CD4-positive, alpha-beta T cell treated with Interferon gamma for 1 hour (primary cell): ENCODE results near the gene KDM2A.
"Not testable (repeated sequence)": the region's sequence is repeated elsewhere in the genome, so short reads cannot be mapped to it uniquely, and the experiment has no call there.

Experiments used
- DNase-seq: peaks from one replicate; pipeline ENCODE4 v3.0.0-alpha.2; 2020

KDM2A gene

DNA sequence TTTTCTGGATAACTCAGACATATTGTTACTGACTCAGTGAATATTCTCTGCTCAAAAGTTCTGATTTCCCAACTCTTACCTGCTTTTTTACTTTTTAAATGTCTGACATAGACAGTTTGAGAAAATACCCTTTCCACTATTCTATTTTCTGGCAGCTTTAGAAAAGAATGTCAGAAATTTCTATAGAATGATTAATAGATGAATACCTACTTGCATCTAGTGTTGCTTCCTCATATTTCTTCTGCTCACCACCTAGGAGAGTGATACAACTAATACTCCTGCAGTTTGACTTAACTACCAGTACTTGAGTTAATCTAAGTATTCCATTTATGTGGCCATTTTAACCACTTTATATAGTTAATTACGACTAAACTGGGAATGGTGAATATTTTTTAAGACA is 55.2 kb downstream of the KDM2A start:
- DNase-seq, result no peak

DNA sequence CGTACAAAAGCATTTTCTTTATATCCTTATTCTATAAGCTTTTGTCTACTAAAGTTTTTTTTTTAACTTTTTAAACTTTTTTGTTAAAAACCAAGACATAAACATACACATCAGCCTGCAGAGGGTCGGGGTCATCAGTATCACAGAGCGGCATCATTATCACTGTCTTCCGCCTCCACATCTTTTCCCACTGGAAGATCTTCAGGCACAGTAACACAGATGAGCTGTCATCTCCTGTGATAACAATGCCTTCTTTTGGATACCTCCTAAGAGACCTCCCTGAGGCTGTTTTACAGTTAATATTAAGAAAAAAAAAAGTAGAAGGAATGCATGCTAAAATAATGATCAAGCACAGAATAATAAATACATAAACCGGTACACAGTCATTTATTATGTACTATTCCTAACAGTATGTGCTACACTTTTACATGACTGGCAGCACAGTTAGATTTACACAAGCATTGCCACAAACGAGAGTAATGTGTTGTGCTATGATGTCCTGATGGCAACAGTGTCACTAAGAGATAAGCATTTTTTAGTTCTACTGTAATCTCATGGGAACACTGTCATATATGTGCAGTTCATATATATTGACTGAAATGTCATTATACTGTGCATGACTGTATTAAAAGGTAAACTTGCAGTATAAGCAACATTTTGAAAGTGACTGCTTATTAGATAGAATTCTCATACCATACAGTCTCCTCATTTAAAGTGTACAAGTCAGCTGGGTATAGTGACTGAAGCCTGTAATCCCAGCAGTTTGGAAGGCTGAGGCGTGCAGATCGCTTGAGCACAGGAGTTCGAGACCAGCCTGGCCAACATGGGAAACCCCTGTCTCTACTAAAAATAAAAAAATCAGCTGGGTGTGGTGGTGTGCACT is 58.6 kb downstream of the KDM2A start:
- no peak for DNase-seq

GRCh38 chr11:67178421-67178820 is 59.4 kb downstream of the KDM2A start:
- no peak for DNase-seq

GRCh38 chr11:67178878-67179277 is 59.8 kb downstream of the KDM2A start:
- DNase-seq, result no peak

DNA sequence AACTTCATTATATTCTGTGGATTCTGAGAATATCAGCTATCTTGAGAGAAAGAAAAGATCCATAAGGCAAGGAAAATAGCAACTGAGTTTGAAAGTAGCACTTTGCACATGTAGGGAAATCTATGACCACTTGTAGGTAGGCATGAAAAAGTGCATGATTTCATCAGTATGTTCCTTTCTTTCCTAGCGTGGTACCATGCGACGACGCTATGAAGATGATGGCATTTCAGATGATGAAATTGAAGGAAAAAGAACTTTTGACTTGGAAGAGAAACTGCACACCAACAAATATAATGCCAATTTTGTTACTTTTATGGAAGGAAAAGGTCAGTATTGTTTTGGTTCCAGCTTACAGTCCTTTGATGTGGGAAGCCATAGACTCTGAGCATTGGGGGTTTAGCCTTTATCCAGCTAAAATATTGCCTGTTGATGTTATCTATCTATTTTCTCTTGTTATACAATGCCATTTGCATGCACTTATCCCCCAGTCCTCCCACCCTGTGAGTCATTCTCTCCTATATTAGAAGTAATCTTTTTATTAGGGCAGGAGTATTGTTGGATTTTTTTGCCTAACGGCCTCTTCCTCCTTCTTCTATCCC is 60.9 kb downstream of the KDM2A start:
- DNase-seq, result no peak

GRCh38 chr11:67194096-67194495 is 75.0 kb downstream of the KDM2A start:
- no peak for DNase-seq

DNA sequence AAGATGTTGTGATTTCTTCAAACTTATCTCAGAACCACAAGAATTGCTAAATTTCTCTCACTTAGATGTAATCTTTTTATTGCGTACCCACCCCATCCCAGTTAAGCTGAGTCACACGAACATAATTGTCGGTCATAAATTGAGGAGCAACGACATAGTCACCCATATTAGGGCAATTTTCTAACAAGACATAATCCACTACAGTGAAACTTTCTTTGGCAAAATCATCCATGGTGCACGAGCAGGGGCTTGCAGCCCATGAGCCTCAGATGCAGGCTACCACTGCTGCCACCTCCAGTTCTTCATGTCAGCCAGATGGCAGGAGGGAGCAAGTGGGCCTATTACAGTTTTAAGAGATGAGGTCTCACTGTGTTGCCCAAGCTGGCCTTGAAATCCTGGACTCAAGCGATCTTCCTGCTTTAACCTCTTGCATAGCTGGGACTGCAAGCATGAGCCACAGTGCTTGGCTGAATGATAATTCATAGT is 77.0 kb downstream of the KDM2A start:
- DNase-seq, result no peak

DNA sequence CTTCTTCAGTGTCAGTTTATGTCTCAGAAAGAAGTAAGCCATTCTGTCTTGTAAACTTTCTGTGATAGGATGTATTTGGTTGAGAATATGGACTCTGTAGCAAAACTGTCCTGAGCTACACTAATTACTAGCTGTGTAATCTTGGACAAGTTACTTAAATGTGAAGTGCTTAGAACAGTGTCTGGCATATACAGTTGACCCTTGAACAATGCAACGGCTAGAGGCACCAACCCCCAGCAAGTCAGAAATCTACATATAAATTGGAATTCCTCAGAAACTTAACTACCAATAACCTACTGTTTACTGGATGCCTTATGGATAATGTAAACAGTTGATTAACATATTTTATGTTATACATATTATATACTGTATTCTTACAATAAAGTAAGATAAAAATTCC is 78.5 kb downstream of the KDM2A start:
- no peak for DNase-seq

- DNase-seq, result not testable (repeated sequence)
Measured at GRCh38 chr11:67198781-67199180, 79.7 kb downstream of the KDM2A start.

DNA sequence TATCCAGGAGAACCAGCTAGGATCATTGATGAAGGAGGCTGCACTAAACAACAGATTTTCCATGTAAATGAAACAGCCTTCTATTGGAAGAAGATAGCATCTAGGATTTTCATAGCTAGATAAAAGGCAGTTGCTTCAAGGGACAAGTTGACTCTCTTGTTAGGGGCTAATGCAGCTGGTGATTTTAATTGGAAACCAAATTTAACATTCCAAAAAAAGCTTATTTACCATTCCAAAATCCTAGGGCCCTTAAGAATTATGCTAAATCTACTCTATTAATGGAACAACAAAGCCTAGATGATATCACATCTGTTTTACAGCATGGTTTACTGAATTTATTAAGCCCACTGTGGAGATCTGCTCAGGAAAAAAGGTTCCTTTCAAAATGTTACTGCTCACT is 80.7 kb downstream of the KDM2A start:
- DNase-seq, result no peak

DNA sequence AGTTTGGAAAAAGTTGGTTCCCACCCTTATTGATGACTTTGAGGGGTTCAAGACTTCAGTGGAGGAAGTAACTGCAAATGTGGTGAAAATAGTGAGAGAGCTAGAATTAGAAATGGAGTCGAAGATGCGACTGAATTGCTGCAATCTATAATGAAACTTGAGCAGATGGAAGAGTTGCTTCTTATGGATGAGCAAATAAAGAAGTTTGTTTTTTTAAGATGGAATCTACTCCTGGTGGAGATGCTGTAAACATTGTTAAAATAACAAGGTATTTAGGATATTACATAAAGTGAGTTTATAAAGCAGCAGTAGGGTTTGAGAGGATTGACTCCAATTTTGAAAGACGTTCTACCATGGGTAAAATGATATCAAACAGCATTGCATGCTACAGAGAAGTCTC is 83.0 kb downstream of the KDM2A start:
- no peak for DNase-seq

DNA sequence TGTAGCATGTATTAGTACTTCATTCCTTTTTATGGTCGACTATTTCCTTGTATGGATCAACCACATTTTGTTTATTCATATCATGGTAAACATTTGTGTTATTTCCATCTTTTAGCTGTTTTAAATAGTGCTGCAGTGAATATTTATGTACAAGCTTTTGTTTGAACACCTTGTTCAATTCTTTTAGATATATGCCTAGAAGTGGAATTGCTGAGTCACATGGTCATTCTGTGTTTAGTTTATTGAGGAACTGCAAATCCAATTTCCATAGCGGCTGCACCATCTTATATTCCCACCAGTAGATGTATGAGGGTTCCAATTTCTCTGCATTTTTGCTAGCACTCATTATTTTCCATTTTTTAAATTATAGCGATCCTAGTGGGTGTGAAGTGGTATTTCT is 85.8 kb downstream of the KDM2A start:
- DNase-seq, result no peak

DNA sequence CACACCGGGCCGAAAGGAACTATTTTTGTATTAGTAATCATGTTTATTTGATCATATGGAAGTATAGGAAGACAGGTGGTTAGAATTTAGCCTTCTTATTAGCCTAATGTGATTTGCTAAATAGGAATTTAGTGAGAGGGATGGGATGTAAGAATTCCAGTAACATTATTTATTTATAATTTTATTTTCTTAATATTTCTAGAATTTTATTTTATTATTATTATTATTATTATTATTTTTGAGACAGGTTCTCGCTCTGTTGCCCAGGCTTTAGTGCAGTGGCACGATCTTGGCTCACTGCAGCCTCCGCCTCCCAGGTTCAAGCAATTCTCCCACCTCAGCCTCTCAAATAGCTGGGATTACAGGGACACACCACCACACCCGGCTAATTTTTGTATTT is 90.2 kb downstream of the KDM2A start:
- DNase-seq, result not testable (repeated sequence)

GRCh38 chr11:67211656-67212436 is 92.8 kb downstream of the KDM2A start:
- DNase-seq, result no peak

DNA sequence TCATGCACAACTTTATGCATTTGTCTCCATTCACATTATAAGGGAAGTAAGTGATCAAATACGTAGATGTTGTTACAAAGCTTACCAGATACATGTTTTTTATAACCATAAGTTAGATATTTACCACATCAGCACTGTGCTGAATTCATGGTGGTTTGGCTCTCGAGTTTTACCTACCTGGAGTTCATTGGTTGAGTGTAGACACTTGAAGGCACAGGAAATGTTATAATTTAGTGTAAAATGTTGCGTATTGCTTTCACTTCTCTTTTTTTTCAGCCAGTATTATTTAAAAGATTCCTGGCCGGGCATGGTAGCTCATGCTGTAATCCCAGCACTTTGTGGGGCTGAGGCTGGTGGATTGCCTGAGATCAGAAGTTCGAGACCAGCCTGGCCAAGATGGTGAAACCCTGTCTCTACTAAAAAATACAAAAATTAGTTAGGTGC is 94.1 kb downstream of the KDM2A start:
- DNase-seq, result peak; percentile 15

DNA sequence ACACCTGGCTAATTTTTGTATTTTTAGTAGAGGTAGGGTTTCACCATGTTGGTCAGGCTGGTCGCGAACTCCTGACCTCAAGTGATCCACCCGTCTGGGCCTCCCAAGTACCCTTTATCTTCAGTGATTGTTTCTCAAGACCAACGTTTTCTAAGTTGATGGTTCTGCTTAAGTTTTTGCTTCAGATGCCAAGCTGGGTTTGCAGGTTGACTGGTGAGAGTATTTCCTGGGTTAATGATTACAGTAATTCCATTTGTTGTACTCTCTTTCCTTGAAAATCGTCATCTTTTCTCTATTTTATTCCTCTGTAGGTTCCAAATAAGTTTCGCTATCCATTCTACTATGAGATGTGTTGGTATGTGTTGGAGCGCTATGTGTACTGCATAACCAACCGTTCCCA is 108.7 kb downstream of the KDM2A start:
- no peak for DNase-seq

- no peak for DNase-seq
Measured at GRCh38 chr11:67230406-67230805, 111.3 kb downstream of the KDM2A start.

GRCh38 chr11:67230886-67231285 is 111.8 kb downstream of the KDM2A start:
- no peak for DNase-seq

- no peak for DNase-seq
Measured at GRCh38 chr11:67233584-67234190, 114.6 kb downstream of the KDM2A start.

- DNase-seq, result not testable (repeated sequence)
Measured at GRCh38 chr11:67234571-67234970, 115.5 kb downstream of the KDM2A start.

DNA sequence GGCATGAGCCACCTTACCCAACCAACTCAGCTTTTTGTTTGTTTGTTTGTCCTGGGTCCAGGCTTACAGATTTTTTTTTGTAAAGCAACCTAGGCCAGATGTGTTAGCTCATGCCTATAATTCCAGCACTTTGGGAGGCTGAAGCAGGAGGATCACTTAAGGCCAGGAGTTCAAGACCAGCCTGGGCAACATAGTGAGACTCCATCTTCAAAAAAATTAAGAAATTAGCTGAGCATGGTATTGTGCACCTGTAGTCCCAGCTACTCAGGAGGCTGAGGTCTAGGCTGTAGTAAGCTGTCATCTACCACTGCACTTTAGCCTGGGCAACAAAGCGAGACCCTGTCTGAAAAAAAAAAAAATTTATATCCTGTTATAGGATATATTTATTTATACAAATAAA is 118.5 kb downstream of the KDM2A start:
- no peak for DNase-seq

DNA sequence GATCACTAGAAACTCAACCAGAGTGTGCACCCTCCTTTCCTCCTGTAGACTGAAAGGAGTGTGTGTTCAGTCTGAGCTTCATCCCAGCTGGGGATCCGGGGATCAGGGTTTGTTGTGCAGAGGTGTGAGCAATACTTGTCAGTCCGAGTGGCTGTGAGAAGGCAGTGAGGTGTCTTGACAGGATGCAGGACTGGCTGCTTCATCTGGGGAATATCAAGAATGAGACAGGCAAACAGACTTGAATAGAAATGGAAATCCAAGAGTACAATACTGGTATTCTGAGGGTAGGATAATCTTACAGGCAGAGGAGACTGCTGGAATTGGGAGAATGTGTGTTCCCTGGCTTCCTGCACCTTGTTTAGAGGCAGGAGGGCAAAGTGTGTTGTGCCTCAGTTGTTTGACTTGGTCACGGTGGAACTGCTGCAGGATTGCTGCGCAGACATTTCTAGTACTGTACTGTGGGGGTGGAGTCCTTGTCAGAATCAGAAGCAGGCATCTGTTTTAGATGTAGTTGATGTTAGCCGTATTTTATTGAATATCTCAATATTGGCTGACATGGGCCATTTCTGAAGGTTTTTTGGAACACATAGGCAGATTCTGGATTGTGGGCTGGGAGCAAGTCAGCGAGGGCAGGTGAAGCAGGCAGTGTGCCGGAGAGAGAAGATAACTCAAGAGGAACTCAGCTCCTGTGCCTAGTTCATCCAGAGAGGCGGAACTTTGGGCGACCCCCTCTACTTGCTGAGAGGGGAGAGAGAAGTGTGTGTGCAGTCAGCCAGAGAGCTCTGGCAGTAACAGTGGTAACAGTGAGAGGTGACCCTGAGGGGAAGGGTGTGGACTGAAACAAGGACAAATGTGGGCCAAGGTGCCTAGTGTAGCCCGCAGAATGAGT is 120.1 kb downstream of the KDM2A start:
- no peak for DNase-seq
